HG03196 (cell line): ENCODE data around the gene LRRC51.
"Not testable (repeated sequence)": the region's sequence is repeated elsewhere in the genome, so short reads cannot be mapped to it uniquely, and the experiment has no call there.

ENCODE experiments used
- ATAC-seq: cut with Tn5 transposase; IDR thresholded peaks from one replicate; pipeline ENCODE4 v1.9.1; 2021; ENCODE audit not compliant: unreplicated experiment

Gene LRRC51

DNA sequence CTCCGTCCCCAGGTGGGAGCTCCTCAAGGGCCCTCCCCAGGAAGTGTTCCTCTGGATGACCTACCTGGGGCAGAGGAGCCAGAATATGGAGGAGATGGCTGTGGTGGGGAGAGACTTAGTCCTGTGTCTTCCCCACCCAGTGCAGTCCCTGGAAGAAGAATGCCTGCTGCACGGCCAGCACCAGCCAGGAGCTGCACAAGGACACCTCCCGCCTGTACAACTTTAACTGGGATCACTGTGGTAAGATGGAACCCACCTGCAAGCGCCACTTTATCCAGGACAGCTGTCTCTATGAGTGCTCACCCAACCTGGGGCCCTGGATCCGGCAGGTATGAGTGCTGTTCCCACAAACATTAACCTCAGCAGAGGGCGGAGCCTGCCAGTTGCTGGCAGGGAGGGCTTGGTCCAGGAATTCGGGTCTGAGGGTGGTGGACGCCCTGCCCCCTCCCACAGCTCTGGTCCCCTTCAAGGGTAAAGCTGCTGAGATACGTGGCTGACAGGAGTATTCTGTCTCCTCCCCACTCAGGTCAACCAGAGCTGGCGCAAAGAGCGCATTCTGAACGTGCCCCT, 58.3 kb downstream of the LRRC51 start:
- no peak for ATAC-seq

DNA sequence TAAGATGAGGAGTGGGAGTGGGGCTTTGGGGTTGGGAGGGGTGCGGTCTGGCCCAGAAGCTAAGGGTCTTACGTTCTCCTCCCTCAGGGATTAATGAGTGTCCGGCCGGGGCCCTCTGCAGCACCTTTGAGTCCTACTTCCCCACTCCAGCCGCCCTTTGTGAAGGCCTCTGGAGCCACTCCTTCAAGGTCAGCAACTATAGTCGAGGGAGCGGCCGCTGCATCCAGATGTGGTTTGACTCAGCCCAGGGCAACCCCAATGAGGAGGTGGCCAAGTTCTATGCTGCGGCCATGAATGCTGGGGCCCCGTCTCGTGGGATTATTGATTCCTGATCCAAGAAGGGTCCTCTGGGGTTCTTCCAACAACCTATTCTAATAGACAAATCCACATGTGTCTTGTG, 58.9 kb downstream of the LRRC51 start:
- ATAC-seq, result no peak

DNA sequence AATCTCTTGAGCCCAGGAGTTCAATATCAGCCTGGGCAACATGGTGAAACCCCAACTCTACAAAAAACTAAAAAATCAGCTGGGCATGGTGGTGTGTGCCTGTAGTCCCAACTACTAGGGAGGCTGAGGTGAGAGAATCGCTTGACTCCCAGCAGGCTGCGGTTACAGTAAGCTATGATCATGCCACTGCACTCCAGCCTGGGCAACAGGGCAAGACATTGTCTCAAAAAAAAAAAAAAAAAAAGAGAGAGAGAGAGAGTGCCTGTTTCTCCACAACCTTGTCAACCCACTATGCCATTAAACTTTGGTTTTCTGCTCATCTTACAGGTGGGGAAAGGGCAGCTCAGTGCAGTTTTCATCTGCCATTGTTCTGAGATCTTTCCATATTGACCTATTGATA, 60.0 kb downstream of the LRRC51 start:
- no peak for ATAC-seq

DNA sequence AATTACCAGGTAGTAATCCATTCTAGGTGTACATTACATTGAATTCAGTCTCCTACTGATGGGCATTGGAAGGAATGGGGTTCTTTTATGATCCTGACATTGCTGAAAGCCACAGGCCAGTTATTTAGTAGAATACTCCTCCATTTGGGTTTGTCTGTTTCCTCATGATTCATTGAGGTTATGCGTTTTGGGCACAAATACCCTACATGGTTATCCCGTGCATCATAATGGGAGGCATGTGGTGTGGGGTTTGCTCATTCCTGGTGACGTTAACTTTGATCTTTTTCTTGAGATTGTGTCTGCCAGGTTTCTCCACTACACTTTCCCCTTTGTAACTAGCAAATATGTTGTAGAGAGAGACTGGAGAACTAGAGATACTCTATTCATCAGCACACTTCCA, 60.4 kb downstream of the LRRC51 start:
- ATAC-seq, result no peak

DNA sequence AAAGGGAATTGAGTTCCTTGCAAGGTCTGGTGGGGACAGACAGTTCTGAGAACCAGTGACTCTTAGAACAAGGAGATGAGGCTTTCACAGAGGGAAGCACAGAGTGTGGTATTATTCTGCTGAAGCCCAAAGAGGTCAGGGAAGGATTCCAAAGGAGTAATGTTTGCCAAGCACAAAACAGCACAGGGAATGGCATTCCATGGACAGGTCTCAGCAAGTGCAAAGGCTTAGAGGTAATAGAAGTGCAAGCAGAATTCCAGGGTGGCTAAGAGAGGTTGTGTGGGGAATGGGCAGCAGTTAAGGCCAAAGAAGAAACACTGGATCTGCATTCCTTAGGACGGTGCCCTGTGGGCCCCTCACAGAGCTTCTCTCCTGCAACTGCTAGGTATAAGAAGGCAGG, 61.4 kb downstream of the LRRC51 start:
- not testable (repeated sequence) for ATAC-seq

DNA sequence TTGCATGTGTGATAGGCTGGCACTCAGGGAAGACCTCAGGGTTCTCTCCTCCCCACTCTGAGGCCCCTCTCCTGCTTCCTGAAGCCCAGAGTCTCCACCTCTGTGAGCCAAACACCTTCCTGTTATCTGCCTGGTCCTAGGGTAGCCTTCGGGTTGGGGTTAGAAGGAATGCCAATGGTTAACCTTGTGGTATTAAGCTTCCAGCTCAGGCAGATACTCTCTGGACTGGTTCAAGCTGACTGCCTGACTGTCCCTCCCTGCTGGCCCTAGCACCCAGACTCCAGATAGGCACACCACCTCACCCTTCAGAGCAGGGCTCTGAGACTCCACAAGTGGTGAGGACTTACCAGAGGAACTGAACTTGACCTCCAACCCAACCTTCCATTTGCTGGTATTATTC, 61.9 kb downstream of the LRRC51 start:
- not testable (repeated sequence) for ATAC-seq

DNA sequence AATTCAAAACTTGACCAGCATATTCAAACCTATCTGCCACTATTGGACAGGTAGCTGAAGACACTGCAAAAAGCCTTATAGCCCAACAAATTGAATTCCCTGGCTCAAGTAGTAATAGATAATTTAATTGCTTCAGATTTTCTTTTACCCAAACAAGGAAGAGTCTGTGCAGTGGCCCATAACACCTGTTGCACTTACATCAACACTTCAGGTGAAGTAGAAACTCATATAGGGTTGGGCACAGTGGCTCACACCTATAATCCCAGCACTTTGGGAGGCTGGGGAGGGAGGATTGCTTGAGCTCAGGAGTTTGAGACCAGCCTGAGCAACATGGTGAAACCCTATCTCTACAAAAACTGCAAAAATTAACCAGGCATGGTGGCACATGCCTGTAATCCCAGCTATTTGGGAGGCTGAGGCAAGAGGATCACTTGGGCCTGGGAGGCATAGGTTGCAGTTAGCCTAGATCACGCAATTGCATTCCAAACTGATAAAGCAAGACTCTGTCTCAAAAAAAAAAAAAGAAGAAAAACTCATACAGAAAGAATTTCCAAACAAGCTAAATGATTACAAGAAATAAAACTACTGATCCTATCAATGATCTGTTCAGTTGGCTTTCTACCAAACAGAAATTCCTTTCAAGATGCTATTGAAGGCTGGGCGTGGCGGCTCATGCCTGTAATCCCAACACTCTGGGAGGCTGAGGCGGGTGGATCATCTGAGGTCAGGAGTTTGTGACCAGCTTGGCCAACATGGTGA, 64.3 kb downstream of the LRRC51 start:
- ATAC-seq, result no peak
